ENCODE results near the gene FKBP5.

FKBP5 gene

DNA sequence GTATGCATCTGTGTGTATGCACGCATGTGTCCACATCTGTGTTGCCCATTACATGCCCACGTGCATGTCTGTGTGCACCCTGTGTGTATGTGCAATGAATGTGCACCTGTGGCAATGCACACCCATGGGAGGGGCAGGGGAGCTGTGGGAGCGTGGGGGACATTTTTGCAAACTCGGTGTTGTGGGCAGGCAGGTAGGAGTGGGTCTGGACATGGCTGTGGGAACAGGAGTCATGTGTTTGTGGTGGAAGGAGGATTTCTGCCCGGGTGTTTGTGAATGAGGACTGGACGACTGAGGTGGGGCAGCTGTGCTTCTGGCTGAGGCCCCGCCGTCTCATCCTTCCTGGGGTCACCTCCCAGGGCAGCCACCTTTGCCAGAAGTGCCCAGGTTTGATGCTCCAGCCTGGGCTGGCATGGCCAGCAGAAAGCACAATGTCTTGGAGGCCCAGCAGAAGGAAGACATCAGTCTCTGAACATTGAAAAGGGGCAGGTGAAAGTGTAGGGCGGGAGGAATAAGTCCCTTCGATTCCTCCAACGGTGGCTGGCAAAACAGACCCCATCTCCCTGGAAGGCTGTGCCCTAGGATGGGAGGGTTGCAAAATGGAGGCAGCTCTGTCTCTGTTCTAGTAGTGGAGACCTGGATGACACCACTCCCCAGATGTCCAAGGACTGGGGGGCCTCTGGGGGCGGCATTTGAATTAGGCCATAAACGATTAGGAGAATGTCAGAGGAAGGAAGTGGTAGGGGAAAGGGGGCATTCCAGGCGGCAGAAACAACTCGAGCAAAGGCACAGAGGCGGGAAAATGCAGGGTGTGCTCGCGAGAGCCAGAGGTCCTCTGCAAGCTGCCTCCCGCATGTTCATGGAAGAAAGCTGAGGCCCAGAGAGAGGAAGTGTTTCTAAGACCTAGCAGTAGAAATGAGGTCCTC lies 29.0 kb upstream of the FKBP5 start:
- TF ChIP-seq CTCF (IDR thresholded peaks at IDR 0.05; ENCODE audit: control insufficient read depth, extremely low read depth, insufficient read depth): no peak
- no peak overlapping the region for H3K4me3 ChIP-seq (ENCODE audit: low read depth, low read length)
- no peak for DNase-seq (ENCODE audit: low read depth)

DNA sequence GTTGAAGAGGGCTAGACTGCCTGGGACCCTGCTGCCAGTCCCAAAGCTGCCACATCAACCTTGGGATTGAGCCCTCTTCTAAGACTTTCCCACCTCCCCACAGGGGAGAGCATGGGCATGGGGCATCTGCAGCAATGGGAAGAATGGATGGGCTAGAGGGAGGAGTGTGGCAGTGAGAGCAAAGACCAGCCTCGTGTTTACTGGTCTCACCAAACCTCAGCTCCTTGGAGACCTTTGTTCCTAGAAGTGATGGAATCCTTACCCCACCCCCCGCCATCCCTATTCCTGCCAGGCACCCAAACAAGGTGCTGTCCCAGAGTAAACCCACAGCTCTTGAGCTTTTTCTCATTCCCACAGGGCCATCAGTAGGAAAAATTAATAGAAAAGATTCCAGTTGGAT lies 28.1 kb upstream of the FKBP5 start:
- no peak overlapping the region for H3K4me3 ChIP-seq (ENCODE audit: low read depth, low read length)
- DNase-seq (ENCODE audit: low read depth): no peak
- no peak for TF ChIP-seq CTCF (IDR thresholded peaks at IDR 0.05; ENCODE audit: control insufficient read depth, extremely low read depth, insufficient read depth)

- H3K4me3 ChIP-seq (ENCODE audit: low read depth, low read length): no peak overlapping the region
- no peak for TF ChIP-seq CTCF (IDR thresholded peaks at IDR 0.05; ENCODE audit: control insufficient read depth, extremely low read depth, insufficient read depth)
- no peak for DNase-seq (ENCODE audit: low read depth)
These were observed 24.5 kb upstream of the FKBP5 start for GRCh38 chr6:35713006-35713767.

GRCh38 chr6:35711731-35712130 lies 23.0 kb upstream of the FKBP5 start:
- H3K4me3 ChIP-seq (ENCODE audit: low read depth, low read length): no peak overlapping the region
- no peak for TF ChIP-seq CTCF (IDR thresholded peaks at IDR 0.05; ENCODE audit: control insufficient read depth, extremely low read depth, insufficient read depth)
- DNase-seq (ENCODE audit: low read depth): no peak

DNA sequence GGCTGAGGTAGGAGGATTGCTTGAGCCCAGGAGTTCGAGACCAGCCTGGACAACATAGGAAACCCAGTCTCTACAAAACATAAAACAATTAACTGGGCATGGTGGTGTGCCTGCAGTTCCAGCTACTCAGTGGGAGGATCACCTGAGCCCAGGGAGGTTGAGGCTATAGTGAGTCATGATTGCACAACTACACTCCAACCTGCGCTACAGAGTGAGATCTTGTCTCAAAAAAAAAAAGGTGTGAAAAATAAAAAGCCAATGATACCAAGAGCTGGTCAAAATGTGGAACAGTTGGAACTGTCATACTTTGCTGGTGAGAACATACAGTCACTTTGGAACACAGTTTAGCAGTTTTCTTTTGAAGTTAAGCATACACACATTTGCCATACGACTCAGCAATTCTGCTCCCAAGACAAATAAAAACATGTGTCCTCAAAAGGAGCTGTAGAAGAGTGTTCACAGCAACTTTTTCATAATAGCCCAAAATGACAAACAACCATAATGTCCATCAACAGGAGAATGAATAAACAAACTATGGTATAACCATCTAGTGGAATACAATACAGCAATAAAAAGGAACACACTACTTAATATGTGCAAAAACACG lies 21.6 kb upstream of the FKBP5 start:
- no peak for DNase-seq (ENCODE audit: low read depth)
- no peak for TF ChIP-seq CTCF (IDR thresholded peaks at IDR 0.05; ENCODE audit: control insufficient read depth, extremely low read depth, insufficient read depth)
- H3K4me3 ChIP-seq (ENCODE audit: low read depth, low read length): no peak overlapping the region

DNA sequence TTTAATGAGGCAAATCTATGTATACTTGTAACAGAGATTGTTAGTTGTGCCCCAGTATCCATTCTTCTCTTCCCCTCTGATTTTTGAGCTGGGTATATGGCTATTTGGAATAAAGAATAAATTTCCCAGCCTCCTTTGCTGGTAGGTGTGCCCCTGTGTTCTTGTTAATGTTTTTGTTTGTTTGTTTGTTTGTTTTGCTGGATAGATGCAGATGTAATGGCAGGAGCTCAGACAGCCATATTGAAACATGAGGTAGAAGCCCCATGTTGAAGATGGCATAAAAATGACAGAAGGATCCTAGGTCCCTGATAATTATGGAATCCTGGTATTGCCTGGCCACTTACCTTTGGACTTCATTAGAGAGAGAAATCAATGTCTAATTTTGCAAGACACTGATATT lies 19.9 kb upstream of the FKBP5 start:
- no peak for TF ChIP-seq CTCF (IDR thresholded peaks at IDR 0.05; ENCODE audit: control insufficient read depth, extremely low read depth, insufficient read depth)
- H3K4me3 ChIP-seq (ENCODE audit: low read depth, low read length): no peak overlapping the region
- no peak for DNase-seq (ENCODE audit: low read depth)
